ENCODE data around the gene EEF1AKMT2.

EEF1AKMT2 gene

DNA sequence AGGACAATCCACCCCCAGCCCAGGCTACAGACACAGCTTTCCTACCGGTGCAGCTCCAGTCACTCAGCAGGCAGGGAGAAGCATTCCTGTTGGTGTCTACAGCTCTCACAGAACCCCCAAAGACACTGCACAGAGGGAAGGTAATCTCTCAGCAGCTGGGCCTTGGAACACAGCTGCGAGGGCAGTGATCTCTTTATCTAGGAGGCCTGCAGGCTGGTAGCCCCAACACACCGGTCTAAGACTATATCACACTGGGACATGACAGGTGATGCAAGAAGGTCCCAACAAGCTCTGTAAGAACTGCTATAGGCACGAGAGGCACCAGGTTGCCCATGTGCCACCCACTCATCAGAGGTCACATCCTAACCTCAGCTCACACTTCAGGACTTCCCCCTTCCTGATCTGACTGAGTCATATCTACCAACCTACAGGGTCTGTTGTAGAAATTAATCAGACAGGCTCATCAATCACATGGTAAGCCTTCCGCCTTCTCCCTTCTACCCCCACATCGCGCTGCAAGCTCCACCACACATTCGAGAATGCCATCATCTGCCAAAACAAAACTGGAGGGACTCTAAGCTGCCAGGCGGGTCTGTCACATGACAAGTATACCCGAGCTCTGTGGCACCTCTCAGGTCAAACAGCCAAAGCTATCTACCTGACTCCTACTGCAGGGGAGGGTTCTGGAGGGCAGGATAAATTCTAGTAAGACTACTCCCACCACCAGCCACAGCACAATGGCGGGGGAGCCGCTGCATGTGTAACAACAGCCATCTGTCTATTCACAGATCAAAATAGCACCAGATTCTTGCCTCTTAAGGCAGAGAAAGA is 73.6 kb downstream of the EEF1AKMT2 start:
- no peak overlapping the region for H3K27ac ChIP-seq
- in situ Hi-C loops (cut with HindIII; ENCODE audit: low pct_ligation_motif_present, low sequenced_read_pairs), result no loop called here

GRCh38 chr10:124717041-124717757 is 74.5 kb downstream of the EEF1AKMT2 start:
- in situ Hi-C loops (cut with HindIII; ENCODE audit: low pct_ligation_motif_present, low sequenced_read_pairs), result no loop called here
- no peak overlapping the region for H3K27ac ChIP-seq
- no peak for DNase-seq
- H3K27me3 ChIP-seq (replicated peaks), result no peaks in the 10 kb centered on the region
- TF ChIP-seq, protein P1, sequence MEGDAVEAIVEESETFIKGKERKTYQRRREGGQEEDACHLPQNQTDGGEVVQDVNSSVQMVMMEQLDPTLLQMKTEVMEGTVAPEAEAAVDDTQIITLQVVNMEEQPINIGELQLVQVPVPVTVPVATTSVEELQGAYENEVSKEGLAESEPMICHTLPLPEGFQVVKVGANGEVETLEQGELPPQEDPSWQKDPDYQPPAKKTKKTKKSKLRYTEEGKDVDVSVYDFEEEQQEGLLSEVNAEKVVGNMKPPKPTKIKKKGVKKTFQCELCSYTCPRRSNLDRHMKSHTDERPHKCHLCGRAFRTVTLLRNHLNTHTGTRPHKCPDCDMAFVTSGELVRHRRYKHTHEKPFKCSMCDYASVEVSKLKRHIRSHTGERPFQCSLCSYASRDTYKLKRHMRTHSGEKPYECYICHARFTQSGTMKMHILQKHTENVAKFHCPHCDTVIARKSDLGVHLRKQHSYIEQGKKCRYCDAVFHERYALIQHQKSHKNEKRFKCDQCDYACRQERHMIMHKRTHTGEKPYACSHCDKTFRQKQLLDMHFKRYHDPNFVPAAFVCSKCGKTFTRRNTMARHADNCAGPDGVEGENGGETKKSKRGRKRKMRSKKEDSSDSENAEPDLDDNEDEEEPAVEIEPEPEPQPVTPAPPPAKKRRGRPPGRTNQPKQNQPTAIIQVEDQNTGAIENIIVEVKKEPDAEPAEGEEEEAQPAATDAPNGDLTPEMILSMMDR (IDR thresholded peaks at IDR 0.05; ENCODE audit: low read depth, low read length, missing control alignments), result no peak
- H3K4me3 ChIP-seq (ENCODE audit: low read depth, low read length), result no peak overlapping the region
- H3K36me3 ChIP-seq (replicated peaks), result no peaks in the 10 kb centered on the region

More for the DNA sequence above, 73.6 kb downstream of the EEF1AKMT2 start:
- no peak overlapping the region for H3K4me3 ChIP-seq (ENCODE audit: low read depth, low read length)
- H3K36me3 ChIP-seq (replicated peaks), result no peaks in the 10 kb centered on the region
- H3K27me3 ChIP-seq (replicated peaks), result no peaks in the 10 kb centered on the region
- TF ChIP-seq, protein P1 (IDR thresholded peaks at IDR 0.05; ENCODE audit: low read depth, low read length, missing control alignments), result no peak
- no peak for DNase-seq

GRCh38 chr10:124716369-124716768 is 75.3 kb downstream of the EEF1AKMT2 start:
- in situ Hi-C loops (cut with HindIII; ENCODE audit: low pct_ligation_motif_present, low sequenced_read_pairs), result no loop called here
- TF ChIP-seq, protein P1 (IDR thresholded peaks at IDR 0.05; ENCODE audit: low read depth, low read length, missing control alignments), result no peak
- Histone ChIP-seq H3K4me3 (ENCODE audit: low read depth, low read length) (no peak overlapping the region), H3K36me3 (replicated peaks) (no peaks in the 10 kb centered on the region), H3K27me3 (replicated peaks) (no peaks in the 10 kb centered on the region), H3K27ac (no peak overlapping the region)
- DNase-seq, result no peak

DNA sequence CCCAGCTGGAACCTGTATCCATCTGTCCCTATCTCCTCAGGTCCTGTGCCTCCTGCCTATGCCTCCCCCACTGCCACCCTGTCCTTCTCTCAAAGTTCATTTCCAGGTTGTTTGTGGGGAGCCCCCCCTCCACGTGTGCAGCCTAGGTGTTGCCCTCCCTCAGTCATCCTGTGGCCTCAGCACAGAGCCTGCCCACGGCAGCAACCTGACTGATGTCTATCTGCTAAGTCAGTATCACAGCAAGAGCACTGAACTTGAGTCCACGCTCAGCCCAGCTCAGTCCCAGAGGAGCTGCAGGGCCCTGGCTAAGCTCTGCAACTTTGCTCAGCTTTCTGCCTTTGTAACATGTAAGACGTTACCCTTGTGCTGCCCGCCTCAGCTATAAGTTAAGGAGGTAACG is 76.2 kb downstream of the EEF1AKMT2 start:
- in situ Hi-C loops (cut with HindIII; ENCODE audit: low pct_ligation_motif_present, low sequenced_read_pairs), result no loop called here
- TF ChIP-seq, protein P1 (IDR thresholded peaks at IDR 0.05; ENCODE audit: low read depth, low read length, missing control alignments), result no peak
- DNase-seq, result no peak

DNA sequence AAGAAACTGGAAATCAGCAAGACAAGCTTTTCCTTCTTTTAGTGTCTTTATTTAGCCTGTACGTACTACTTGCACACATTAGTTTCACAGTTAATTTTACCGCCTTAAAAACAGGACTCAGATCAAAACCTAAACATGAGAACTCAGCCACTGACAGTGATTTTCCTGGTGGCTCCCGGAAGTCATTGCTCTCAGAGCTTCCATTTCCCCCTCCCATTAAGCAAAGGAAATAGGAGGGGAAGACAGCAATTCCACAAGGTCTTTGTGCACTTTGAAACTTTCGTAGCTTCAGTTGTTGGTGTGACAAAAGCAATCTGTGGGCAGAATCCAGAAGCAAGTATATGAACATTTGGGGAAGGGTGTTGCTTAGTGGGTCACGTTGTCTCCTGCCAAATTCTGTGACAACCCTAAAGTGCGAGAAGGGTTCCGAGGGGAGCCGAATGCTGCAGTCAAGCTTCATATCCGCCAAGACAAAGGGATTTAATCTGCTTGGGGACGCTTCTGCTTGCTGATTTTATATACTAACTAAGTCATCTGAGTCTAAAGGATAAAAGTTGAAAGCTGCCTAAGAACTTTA is 77.9 kb downstream of the EEF1AKMT2 start:
- in situ Hi-C loops (cut with HindIII; ENCODE audit: low pct_ligation_motif_present, low sequenced_read_pairs), result no loop called here

More for the DNA sequence above, 76.2 kb downstream of the EEF1AKMT2 start:
- Histone ChIP-seq H3K27me3 (replicated peaks) (no peaks in the 10 kb centered on the region), H3K36me3 (replicated peaks) (no peaks in the 10 kb centered on the region), H3K4me3 (ENCODE audit: low read depth, low read length) (no peak overlapping the region), H3K27ac (no peak overlapping the region)

More for the DNA sequence above, 77.9 kb downstream of the EEF1AKMT2 start:
- no peaks in the 10 kb centered on the region for H3K27me3 ChIP-seq (replicated peaks)
- DNase-seq, result no peak
- no peak overlapping the region for H3K27ac ChIP-seq
- H3K36me3 ChIP-seq (replicated peaks), result no peaks in the 10 kb centered on the region
- TF ChIP-seq, protein P1 (IDR thresholded peaks at IDR 0.05; ENCODE audit: low read depth, low read length, missing control alignments), result no peak
- no peak overlapping the region for H3K4me3 ChIP-seq (ENCODE audit: low read depth, low read length)
